B cell (primary cell): ENCODE measurements around the gene SDK1. TPM values are rescaled to one million over a fixed set of nuclear protein-coding genes. Genes with fewer than 3 reads are reported as not detected.

Experiments used
- ATAC-seq: fragments of 200-7000 bp; cut with Tn5 transposase; one replicate; pipeline ENCODE4 v1.10.0; 2021; ENCODE audit warnings: low read depth, mild to moderate bottlenecking, moderate number of reproducible peaks, moderate library complexity
- CTCF ChIA-PET: fragments of 350-600 bp; sonication (Branson Sonifier 250); formaldehyde crosslinking; loops from one replicate; lab custom pipeline; 2021; ENCODE audit warnings: antibody characterized with exemption, inconsistent platforms; lab: Charles Lee
- POLR2A ChIA-PET: fragments of 350-600 bp; sonication (Branson Sonifier 250); formaldehyde crosslinking; loops from one replicate; lab custom pipeline; 2021; ENCODE audit warnings: antibody characterized with exemption; lab: Charles Lee
- DNase-seq: peaks from one replicate; pipeline ENCODE4 v3.0.0; 2013
- H2AFZ ChIP-seq: 2 replicates; pipeline ENCODE4 v1.6.1; 2012; ENCODE audit warnings: mild to moderate bottlenecking, low read depth, low read length; ENCODE audit not compliant: insufficient read depth, poor library complexity, severe bottlenecking
- H3K27ac ChIP-seq, 2 donors: 1 replicate in 1 of 2; 2 replicates in 1 of 2; pipeline ENCODE4 v1.5.1; 2012 to 2013; ENCODE audit warnings: low read length in 2 of 2, mild to moderate bottlenecking in 2 of 2, moderate library complexity in 1 of 2
- H3K27me3 ChIP-seq, 4 experiments: fragments of 200-600 bp in 1 of 4; sonication (generic) in 1 of 4; replicated peaks in 1 of 4; 1 replicate in 2 of 4; 2 replicates in 2 of 4; pipeline versions ENCODE4 v1.6.1 to v1.7.0; 2013 to 2016; ENCODE audit warnings: low read length in 3 of 4, mild to moderate bottlenecking in 2 of 4, mixed read lengths in 1 of 4, moderate library complexity in 1 of 4; ENCODE audit not compliant: insufficient read depth in 4 of 4, control insufficient read depth in 3 of 4; ENCODE audit errors: control extremely low read depth in 1 of 4
- H3K36me3 ChIP-seq, 2 experiments: replicated peaks in 1 of 2; 1 replicate in 1 of 2; 2 replicates in 1 of 2; pipeline versions ENCODE4 v1.6.1 to v1.7.1; 2013; ENCODE audit warnings: low read length in 1 of 2; ENCODE audit not compliant: insufficient read depth in 2 of 2, control insufficient read depth in 1 of 2; ENCODE audit errors: control extremely low read depth in 1 of 2, extremely low read depth in 1 of 2
- H3K4me1 ChIP-seq, 2 donors: fragments of 200-600 bp in 1 of 2; sonication (generic) in 1 of 2; 1 replicate in 1 of 2; 2 replicates in 1 of 2; pipeline versions ENCODE4 v1.5.1 to v1.6.1; 2013 to 2017; ENCODE audit warnings: low read length in 2 of 2; ENCODE audit not compliant: control insufficient read depth in 2 of 2, insufficient read depth in 2 of 2
- H3K4me2 ChIP-seq: replicated peaks from 2 replicates; pipeline ENCODE3; 2012; ENCODE audit warnings: mild to moderate bottlenecking, low read depth, low read length; ENCODE audit not compliant: poor library complexity, severe bottlenecking
- H3K4me3 ChIP-seq, 5 experiments: fragments of 200-600 bp in 1 of 5; sonication (generic) in 1 of 5; 1 replicate in 3 of 5; 2 replicates in 2 of 5; pipeline versions ENCODE4 v1.5.1 to v1.7.0; 2011 to 2016; ENCODE audit warnings: low read length in 4 of 5, mild to moderate bottlenecking in 4 of 5, low read depth in 2 of 5, control low read depth in 1 of 5, moderate library complexity in 1 of 5; ENCODE audit not compliant: insufficient read depth in 1 of 5; ENCODE audit errors: control extremely low read depth in 1 of 5, extremely low read depth in 1 of 5
- H3K79me2 ChIP-seq: fragments of 200-600 bp; sonication (generic); one replicate; pipeline ENCODE4 v1.6.0; 2016; ENCODE audit warnings: low read length; ENCODE audit not compliant: control insufficient read depth, insufficient read depth
- H3K9ac ChIP-seq: fragments of 200-600 bp; sonication (generic); 2 replicates; pipeline ENCODE4 v1.6.1; 2017; ENCODE audit warnings: mild to moderate bottlenecking, low read length, moderate library complexity
- H3K9me3 ChIP-seq, 3 donors: one replicate each; pipeline versions ENCODE4 v1.6.1 to v1.7.1; 2013; ENCODE audit warnings: low read length in 2 of 3; ENCODE audit not compliant: control insufficient read depth in 2 of 3, insufficient read depth in 1 of 3; ENCODE audit errors: control extremely low read depth in 1 of 3
- H4K20me1 ChIP-seq: 2 replicates; pipeline ENCODE4 v1.6.0; 2012; ENCODE audit warnings: mild to moderate bottlenecking, low read length; ENCODE audit not compliant: insufficient read depth, control insufficient read depth, poor library complexity, severe bottlenecking
- H3K27ac Mint-ChIP-seq: one replicate; pipeline ENCODE4 v1.8.0; 2021; ENCODE audit warnings: mixed read lengths
- H3K27me3 Mint-ChIP-seq: one replicate; pipeline ENCODE4 v1.8.0; 2021; ENCODE audit warnings: mixed read lengths
- H3K4me1 Mint-ChIP-seq: one replicate; pipeline ENCODE4 v1.8.0; 2021; ENCODE audit warnings: mixed read lengths
- H3K4me3 Mint-ChIP-seq: one replicate; pipeline ENCODE4 v1.8.0; 2021; ENCODE audit warnings: mixed read lengths
- H3K9me3 Mint-ChIP-seq: one replicate; pipeline ENCODE4 v1.8.0; 2022; ENCODE audit warnings: mixed read lengths; ENCODE audit not compliant: insufficient read depth
- EZH2 ChIP-seq: IDR thresholded peaks from 2 replicates; pipeline ENCODE4 v1.6.1; 2012; ENCODE audit warnings: borderline replicate concordance, low read depth, mild to moderate bottlenecking, moderate library complexity, low read length; ENCODE audit not compliant: insufficient read depth, poor library complexity, severe bottlenecking
- WGBS: methylation state at CpG from one replicate; pipeline ENCODE4 v1.1.5; 2013; ENCODE audit warnings: missing lambda C conversion rate; ENCODE audit not compliant: insufficient coverage; 5-methylcytosine and 5-hydroxymethylcytosine counted together
- intact Hi-C: fragments of 100-400 bp; cut with micrococcal nuclease; formaldehyde crosslinking; loops from one replicate; pipeline ENCODE4 v1.10.0; 2022
- polyA plus RNA-seq: library from polyadenylated mRNA; depleted of rRNA; stranded (reverse); fragments of >200 nt; gene quantifications from 2 replicates; pipeline ENCODE4 v1.2.3, GENCODE V29; 2012
- total RNA-seq, 2 donors: library from RNA; stranded (reverse); fragments of 120-200 nt in 1 of 2; gene quantifications; 1 replicate in 1 of 2; 2 replicates in 1 of 2; pipeline versions ENCODE4 v1.2.3 to v1.2.4, GENCODE V29; 2013 to 2022
- TF ChIP-seq, protein P1 (sequence below): fragments of 200-600 bp; IDR thresholded peaks from one replicate; pipeline ENCODE4 v1.8.0; 2022; ENCODE audit warnings: antibody characterized with exemption, mild to moderate bottlenecking

The SDK1 gene
- total and polyA plus RNA-seq, 2 donors (not counting 1 experiment from before 2014, with no cell fraction given): 0.73 to 2.0 TPM

DNA sequence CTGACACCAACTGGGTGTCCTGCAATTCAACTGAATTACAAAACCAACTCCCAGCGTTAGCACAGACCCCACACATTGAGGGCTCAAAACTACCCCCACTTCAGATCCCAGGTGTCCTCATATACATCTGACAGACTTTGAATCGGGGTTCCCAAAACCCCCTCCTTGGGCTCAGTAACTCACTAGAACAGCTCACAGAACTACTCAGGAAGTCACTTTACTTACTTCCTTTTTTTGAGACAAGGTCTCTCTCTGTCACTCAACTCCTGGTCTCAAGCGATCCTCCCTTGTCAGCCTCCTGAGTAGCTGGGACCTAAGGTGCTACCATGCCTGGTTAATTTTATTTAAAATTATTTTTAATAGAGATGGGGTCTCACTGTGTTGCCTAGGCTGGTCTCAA, 456.0 kb downstream of the SDK1 start:
- no peak overlapping the region for H3K27ac Mint-ChIP-seq
- Histone ChIP-seq H3K79me2 (no peaks in the 10 kb centered on the region), H3K9me3 (peaks cover 0 to 6% (median 0%) of the 10 kb centered on the region in 3 donors), H4K20me1 (no peaks in the 10 kb centered on the region), H3K4me3 (no peak overlapping the region), H3K4me2 (no peak overlapping the region), H3K4me1 (peaks cover 3 to 5% of the 10 kb centered on the region in 2 donors), H3K9ac (no peak overlapping the region), H2AFZ (no peak overlapping the region), H3K27me3 (peaks cover 0 to 6% (median 0%) of the 10 kb centered on the region in 4 experiments), H3K36me3 (no peaks in the 10 kb centered on the region), H3K27ac (no peak overlapping the region)
- no peak for TF ChIP-seq EZH2
- TF ChIP-seq, protein P1, sequence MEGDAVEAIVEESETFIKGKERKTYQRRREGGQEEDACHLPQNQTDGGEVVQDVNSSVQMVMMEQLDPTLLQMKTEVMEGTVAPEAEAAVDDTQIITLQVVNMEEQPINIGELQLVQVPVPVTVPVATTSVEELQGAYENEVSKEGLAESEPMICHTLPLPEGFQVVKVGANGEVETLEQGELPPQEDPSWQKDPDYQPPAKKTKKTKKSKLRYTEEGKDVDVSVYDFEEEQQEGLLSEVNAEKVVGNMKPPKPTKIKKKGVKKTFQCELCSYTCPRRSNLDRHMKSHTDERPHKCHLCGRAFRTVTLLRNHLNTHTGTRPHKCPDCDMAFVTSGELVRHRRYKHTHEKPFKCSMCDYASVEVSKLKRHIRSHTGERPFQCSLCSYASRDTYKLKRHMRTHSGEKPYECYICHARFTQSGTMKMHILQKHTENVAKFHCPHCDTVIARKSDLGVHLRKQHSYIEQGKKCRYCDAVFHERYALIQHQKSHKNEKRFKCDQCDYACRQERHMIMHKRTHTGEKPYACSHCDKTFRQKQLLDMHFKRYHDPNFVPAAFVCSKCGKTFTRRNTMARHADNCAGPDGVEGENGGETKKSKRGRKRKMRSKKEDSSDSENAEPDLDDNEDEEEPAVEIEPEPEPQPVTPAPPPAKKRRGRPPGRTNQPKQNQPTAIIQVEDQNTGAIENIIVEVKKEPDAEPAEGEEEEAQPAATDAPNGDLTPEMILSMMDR: no peak
- ChIA-PET CTCF (no interaction called here), POLR2A (no interaction called here)
- H3K9me3 Mint-ChIP-seq: no peaks in the 10 kb centered on the region
- H3K4me1 Mint-ChIP-seq: peaks cover 4% of the 10 kb centered on the region
- ATAC-seq (no peak), DNase-seq (no peak)
- intact Hi-C loops: no loop called here
- WGBS: 35% methylated on average over 2 of the region's 3 CpGs
- no peak overlapping the region for H3K4me3 Mint-ChIP-seq
- H3K27me3 Mint-ChIP-seq: peaks cover 18% of the 10 kb centered on the region

DNA sequence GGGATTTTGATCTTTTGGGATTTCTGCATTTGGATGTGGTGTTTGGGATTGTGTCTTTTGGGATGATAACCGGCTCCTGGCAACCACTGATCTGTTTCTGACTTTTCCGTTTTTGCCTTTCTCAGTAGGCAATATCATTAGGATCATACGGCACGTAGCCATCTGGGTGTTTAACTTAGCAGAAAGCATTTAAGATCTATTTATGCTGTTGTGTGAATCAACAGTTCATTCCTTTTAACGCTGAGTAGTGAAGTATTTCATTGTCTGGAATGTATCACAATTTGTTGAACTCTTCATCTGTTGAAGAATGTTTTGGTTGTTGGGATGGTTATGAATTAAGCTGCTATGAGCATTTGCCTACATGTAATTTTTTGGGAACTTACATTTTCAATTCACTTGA, 459.6 kb downstream of the SDK1 start:
- Histone ChIP-seq H3K4me1 (peaks cover 3 to 5% of the 10 kb centered on the region in 2 donors), H3K27me3 (peaks cover 0 to 8% (median 3%) of the 10 kb centered on the region in 4 experiments), H3K27ac (no peak overlapping the region), H3K4me3 (no peak overlapping the region), H4K20me1 (no peaks in the 10 kb centered on the region), H3K9ac (no peak overlapping the region), H3K4me2 (no peak overlapping the region), H3K9me3 (peaks cover 0 to 6% (median 0%) of the 10 kb centered on the region in 3 donors), H3K79me2 (no peaks in the 10 kb centered on the region), H3K36me3 (no peaks in the 10 kb centered on the region), H2AFZ (no peak overlapping the region)
- DNase-seq: no peak
- H3K9me3 Mint-ChIP-seq: no peaks in the 10 kb centered on the region
- intact Hi-C loops: no loop called here
- POLR2A ChIA-PET: no interaction called here
- peaks cover 35% of the 10 kb centered on the region for H3K27me3 Mint-ChIP-seq
- CTCF ChIA-PET: no interaction called here
- TF ChIP-seq, protein P1: no peak
- no peak for TF ChIP-seq EZH2
- ATAC-seq: no peak
- no peak overlapping the region for H3K4me3 Mint-ChIP-seq
- 94% methylated on average over 5 of the region's 5 CpGs for WGBS
- peaks cover 5% of the 10 kb centered on the region for H3K4me1 Mint-ChIP-seq
- no peak overlapping the region for H3K27ac Mint-ChIP-seq
